Transverse colon (tissue), 4 donors: ENCODE data around the gene PGLYRP2.

ENCODE experiments used
- CTCF ChIP-seq, 5 experiments: fragments of 200-600 bp in 3 of 5; fragments of 450-650 bp in 2 of 5; sonication (generic) in 3 of 5; IDR thresholded peaks; 1 replicate in 2 of 5; 2 replicates in 3 of 5; pipeline ENCODE4 v1.5.1; 2016 to 2017; ENCODE audit warnings: antibody characterized with exemption in 5 of 5, inconsistent platforms in 3 of 5, mild to moderate bottlenecking in 2 of 5, moderate library complexity in 1 of 5
- POLR2AphosphoS5 ChIP-seq, 3 donors: sonication (generic); formaldehyde crosslinking; IDR thresholded peaks; one replicate each; pipeline ENCODE4 v1.6.1; 2016; ENCODE audit warnings: antibody characterized with exemption in 3 of 3

DNA sequence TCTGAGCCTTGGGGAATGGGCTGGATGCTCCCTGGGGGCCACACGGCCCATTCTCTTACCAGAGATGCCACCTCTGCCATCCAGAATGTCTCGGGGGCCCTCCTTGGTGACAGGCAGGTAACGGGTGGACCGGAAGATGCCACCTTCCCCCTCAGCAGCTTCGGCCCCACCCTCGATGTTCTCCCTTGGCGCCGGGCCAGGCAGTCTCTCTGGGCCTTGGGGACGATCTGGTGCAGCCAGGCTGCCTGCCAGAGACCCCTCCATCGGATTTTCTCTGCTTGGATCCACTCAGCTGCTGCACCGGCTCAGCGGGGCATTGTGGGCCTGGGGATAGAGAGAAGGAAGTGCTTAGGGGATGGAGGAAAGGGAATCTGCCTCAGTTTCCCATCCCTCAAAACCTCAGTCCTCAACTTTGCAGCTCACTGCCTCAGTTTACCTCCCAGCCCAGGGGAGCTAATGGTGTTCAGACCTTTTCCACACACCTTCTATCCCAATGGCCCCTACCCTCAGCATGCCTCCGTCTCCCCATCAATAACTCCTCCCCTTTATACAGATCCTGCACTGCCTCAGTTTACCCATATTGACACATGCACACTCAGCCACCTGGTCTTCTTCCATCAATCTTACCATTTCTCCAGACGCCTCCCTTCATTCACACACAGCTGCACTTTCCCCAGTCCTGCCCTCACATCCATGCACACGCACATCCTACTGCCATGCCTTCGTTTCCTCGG, 31.1 kb downstream of the PGLYRP2 start:
- TF ChIP-seq CTCF (IDR thresholded peaks at IDR 0.05) (no peak), POLR2AphosphoS5 (IDR thresholded peaks at IDR 0.05) (no peak)
